ENCODE data around the gene PPP6R2.
"Not testable (repeated sequence)": the region's sequence is repeated elsewhere in the genome, so short reads cannot be mapped to it uniquely, and the experiment has no call there.

Gene PPP6R2

DNA sequence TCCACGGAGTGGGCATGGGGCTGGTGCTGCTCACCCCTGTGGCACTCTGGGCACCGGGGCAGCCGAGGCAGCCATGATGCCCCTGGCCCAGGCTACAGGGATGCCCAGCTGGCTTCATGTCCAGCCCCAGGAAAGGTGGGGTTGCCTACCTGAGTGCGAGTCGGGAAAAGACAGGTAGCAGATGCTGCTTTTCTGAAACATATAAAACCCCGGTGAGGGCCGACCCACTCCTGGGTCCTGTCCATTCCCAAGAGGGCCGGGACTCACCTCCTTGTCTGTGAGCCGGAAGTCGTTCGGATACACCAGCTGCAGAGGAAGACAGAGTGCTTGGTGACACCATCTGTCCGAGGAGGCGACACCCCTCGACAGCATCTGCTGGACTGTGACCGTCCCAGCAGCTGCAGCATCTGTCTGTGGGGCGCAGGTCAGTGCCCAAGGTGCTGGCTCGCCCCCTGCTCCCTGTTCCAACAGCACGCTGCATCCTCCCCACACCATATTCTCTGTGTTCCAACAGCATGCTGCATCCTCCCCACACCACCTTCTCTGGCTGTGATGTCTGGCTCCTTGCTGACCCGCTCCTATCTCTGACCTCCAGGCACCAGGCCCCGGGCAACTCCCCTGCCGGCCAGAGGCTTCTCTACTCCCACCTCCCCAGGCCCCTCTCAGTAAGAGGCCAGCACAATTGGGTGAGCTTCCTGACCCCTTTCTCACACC, 24.3 kb upstream of the PPP6R2 start:
- no peak for DNase-seq

DNA sequence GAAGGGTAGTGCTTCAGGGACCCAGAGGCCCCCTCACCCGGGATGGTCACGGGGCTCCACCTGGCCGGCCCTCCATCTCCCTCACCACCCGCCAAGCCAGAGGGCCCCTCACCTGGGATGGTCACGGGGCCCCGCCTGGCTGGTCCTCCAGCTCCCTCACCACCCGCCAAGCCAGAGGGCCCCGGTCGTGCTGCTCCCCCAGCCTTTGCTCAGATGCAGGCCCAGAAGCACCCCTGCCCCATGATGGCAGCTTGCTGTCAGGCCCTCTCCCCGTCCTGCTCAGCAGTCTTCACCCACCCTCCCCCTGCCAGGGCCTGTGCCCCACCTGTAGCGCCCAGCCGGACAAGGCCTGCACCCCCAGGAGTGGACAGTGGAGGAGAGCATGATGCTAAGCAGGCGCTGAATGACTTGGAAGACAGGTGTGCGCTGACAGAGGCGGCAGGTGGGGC, 23.6 kb upstream of the PPP6R2 start:
- no peak for DNase-seq

DNA sequence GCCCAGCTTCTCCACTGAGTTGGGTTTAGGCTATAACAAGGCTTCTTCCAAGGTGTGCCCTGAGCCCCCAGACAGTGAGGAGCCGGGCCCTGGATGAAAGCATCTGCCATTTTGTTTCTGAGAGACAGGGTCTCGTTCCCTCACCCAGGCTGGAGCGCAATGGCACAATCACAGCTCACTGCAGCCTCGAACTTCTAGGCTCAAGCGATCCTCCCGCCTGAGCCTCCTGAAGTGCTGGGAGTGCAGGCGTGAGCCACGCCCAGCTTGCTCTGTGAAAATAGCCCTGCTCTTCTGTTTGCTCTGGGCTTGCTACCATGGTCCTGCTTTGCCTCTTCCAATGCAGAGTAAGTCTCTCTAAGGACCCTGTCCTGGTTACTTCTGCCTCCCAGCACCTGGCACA, 23.0 kb upstream of the PPP6R2 start:
- DNase-seq: no peak

DNA sequence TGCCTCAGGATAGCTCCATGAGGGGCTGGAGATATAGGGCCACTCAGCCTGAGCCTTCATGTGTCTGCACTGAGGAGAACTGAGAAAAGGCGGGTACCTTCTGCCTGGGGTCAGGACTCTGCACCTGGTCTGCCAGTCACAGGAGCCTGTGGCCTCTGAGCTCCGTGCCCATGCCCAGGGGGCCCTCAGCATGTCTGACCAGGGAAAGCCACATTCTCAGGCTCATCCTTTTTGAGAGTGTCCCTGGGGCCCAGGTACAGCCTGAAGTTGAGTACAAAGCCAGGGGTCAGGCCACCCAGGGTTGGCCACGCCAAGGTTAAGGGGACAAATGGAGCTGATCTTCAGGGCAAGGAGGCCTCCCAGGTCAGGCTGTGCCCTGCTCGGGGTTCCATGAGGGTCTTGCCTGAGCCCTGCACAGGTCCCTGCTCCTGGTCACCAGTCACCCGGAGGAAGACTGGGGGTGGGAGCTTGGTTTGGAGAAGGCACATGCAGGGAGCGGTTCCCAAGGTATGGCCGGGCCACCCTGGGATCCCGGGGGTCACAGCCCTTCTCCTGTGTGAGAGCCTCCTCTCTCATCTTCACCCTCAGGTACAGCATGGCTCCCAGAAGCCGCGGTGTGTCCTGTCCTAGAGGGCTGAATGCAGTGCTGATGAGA, 22.3 kb upstream of the PPP6R2 start:
- DNase-seq: no peak

DNA sequence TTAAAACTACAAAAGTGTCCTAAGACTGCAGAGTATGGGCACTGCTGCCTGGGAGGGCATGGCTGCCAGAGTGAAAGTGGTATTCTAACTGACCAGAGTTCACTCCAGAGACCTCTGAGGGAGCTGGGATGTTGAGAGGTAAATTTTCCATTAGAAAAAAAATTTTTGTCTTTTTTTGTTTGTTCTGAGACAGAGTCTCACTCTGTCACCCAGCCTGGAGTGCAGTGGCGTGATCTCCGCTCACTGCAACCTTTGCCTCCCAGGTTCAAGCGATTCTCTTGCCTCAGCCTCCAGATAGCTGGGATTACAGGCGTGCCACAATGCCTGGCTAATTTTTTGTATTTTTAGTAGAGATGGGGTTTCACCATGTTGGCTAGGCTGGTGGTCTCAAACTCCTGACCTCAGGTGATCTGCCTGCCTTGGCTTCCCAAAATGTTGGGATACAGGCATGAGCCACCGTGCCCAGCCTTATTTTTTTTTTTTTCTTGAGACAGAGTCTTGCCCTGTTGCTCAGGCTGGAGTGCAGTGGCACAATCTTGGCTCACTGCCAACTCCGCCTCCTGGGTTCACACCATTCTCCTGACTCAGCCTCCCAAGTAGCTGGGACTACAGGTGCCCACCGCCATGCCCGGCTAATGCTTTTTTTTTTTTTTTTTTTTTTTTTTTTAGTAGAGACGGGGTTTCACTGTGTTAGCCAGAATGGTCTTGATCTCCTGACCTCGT, 20.6 kb upstream of the PPP6R2 start:
- not testable (repeated sequence) for DNase-seq

DNA sequence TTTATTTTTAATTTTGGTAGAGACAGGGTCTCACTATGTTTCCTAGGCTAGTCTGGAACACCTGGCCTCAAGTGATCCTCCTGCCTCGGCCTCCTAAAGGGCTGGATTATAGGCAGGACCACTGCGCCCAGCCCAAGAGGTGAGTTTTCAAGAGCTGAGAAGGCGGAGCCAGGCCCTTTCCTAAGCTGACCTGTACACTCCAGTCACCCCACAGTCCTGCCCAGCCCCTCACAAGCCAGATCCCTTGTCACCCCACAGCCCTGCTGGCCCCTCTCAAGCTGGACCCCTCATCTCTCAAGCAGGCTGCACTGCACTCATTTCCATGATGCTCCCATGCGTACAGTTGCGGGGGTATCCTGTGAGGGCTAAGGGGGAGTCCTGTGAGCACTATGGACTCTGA, 19.2 kb upstream of the PPP6R2 start:
- DNase-seq: no peak

DNA sequence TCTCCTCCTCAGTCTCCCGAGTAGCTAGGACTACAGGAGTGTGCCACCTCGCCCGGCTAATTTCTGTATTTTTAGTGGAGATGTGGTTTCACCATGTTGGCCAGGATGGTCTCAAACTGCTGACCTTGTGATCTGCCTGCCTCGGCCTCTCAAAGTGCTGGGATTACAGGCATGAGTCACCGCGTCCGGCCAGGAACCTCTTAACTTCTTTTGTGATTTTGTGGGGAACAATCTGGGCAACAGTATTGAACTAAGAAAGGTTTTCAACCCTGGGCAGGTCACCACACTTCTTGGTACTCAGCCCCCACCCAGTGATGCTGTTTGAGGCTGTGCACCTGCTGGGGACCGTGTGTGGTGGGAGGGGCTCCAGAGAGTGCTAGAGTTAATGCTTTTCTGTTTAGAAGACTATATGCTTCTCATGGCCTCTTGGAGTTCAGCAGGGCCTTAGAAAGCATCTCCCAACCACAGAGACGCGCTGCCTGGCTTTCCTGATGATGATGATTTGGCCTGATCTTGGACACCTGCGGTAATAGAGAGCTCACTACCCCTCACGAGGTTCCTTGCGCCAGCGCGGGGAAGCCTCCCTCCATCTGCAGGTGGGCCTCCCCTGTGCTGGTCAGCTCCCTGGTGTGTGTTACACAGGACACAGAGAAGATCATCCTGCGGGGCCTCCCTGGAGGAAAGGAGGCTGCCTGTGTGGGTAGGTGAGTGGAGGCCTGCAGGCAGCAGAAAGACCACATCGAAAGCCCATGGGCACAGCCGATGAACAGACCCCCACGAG, 17.5 kb upstream of the PPP6R2 start:
- no peak for DNase-seq

DNA sequence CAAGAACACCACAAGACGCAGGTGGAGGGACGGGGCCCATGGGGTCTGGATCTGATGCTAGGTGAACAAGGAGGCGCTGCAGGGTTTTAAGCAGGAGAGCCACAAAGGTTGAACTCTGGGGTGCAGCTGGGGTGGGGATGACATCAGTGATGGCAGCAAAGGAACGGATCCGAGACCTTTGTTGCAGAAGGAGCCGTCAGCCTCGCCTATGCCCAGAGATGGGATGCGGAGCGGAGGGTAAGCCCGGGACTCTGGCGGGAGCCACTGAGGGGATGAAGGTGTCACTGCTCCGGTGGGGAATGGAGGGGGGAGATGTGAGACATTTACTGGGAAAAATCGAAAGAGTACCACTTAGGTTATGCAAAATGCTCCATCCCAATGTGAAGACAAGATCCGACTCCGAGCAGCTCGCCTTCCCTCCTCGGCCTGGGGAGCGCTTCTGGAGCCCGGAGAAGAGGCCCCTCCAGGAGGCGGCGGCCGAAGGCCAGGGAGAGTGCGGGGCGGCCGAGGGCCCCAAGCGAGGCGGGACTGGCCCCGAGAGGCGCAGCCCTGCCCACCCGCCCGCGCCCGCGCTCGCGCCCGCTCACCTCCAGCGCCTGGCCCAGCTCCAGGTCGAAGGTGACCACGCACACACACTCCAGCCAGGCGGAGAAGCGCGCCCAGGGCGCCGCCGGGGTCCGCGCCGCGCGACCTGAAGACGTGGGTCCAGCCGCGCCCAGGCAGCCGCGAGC, 16.7 kb upstream of the PPP6R2 start:
- DNase-seq: no peak

DNA sequence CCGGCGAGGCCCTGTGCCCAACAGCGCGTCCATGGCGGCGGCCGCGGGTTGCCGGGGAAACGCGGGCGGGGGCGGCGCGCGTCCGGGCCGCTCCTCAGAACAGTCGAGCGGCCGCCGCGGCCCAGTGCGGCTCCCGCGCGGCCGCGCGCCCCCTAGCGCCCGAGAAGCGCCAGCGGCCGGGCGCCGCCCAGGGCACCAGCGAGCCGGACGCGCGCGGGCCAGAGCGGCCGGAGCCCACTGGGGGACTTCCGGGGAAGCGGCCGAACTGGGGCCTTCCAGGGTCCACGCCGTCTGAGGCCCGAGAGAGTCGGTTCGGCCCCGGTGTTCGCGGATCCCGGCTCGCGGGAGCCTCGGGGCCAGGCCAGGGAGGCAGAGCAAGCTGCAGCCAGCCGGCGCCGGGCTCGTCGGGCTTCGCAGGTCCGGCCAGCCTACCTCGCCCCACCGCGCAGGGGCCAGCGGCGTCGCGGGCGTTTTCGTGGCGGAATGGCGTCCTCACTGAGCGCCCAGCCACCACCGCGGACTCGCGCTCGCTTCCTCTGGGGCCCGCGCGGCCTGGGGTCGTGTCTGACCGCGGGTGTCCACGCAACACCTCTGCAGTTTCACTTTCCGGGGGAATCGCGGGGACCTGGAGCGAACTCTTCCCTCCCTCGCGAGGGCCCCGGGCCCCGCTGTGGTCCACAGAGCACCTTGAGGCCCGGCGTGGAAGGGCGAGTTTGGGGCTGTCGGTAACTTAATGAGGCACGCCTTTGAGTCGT, 16.0 kb upstream of the PPP6R2 start, which contains the start of gene DENND6B:
Gene DENND6B, minus strand, starts transcription at position 57 of the 755 bp plus-strand sequence. Its CDS starts 24 bp downstream, at position 33.
- peak; percentile 45 for DNase-seq

DNA sequence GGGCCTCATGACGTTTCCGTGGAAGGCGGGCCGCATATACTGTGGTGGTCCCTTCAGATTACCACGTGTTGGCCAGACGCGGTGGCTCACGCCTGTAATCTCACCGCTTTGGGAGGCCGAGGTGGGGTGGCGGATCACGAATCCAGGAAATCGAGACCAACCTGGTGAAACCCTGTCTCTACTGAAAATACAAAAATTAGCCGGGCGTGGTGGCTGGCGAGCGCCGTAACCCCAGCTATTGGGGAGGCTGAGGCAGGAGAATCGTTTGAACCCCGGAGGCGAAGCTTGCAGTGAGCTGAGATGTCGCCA, 15.5 kb upstream of the PPP6R2 start:
- DNase-seq: no peak

DNA sequence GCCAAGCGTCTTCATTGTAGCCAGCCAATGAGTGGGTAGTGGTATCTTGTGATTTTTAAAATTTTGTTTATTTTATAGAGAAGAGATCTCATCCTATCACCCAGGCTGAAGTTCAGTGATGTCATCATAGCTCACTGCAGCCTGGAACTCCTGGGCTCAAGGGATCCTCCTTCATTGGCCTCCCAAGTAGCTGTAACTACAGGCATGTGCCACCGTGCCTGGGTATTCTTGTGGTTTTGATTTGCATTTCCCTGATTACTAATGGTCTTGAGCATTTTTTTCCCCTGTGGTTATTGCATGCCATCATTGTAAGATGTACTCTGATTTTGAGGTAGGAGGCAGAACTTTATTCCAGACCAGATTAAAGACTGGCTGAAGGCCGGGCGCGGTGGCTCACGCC, 13.9 kb upstream of the PPP6R2 start:
- DNase-seq: no peak

DNA sequence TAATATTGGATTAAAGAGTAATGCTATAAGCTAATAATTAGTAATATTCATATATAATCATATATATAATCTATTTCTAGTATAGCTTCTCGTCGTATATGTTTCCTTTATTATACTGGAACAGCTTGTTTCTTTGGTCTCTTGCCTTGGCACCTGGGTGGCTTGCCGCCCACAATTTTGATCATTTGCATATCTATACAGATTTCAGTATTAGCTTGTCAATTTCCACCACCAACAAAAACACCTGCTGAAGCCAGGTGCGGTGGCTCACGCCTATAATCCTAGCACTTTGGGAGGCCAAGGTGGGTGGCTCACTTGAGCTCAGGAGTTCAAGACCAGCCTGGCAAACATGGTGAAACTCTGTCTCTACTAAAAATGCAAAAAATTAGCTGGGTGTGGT, 8.7 kb upstream of the PPP6R2 start:
- DNase-seq: not testable (repeated sequence)

DNA sequence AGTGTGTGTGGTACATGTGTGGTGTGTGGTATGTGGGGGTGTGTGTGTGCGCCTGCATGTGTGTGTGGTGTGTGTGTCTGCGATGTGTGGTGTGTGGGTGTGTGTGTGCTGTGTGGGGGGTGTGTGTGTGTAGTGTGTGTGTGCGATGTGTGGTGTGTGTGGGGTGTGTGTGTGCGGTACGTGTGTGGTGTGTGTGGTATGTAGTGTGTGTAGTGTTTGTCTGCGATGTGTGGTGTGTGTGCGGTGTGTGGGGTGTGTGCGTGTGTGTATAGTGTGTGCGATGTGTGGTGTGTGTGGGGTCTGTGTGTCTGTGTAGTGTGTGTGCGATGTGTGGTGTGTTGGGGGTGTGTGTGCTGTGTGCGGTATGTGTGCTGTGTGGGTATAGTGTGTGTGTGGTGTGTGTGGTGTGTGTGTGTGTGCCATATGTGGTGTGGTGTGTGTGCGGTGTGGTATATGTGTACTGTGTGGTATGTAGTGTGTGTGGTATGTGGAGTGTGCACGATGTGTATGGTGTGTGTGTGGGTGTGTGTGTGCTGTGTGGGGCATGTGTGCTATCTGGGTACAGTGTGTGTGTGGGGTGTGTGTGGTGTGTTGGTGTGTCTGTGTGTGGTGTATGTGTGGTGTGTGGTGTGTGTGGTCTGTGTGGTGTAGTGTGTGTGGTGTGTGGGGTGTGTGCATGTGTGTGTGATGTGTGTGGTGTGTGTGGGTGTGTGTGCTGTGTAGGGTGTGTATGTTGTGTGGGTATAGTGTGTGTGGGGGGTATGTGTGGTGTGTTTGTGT, 5.7 kb upstream of the PPP6R2 start:
- no peak for DNase-seq

DNA sequence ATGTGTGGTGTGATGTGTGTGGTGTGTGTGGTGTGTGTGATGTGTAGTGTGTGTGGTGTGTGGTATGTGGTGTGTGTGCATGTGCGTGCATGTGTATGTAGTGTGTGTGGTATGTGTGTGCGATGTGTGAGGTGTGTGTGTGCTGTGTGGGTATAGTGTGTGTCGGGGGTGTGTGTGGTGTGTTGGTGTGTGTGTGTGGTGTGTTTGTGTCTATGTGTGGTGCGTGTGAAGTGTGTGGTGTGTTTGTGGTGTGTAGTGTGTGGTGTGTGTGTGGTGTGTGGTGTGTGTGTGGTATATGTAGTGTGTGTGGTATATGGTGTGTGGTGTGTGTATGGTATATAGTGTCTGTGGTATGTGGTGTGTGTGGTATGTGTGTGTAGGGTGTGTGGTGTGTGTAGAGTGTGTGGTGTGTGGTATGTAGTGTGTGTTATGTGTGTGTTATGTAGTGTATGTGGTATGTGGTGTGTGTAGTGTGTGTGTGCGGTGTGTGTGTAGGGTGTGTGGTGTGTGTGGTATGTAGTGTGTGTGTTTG, 5.0 kb upstream of the PPP6R2 start:
- no peak for DNase-seq

DNA sequence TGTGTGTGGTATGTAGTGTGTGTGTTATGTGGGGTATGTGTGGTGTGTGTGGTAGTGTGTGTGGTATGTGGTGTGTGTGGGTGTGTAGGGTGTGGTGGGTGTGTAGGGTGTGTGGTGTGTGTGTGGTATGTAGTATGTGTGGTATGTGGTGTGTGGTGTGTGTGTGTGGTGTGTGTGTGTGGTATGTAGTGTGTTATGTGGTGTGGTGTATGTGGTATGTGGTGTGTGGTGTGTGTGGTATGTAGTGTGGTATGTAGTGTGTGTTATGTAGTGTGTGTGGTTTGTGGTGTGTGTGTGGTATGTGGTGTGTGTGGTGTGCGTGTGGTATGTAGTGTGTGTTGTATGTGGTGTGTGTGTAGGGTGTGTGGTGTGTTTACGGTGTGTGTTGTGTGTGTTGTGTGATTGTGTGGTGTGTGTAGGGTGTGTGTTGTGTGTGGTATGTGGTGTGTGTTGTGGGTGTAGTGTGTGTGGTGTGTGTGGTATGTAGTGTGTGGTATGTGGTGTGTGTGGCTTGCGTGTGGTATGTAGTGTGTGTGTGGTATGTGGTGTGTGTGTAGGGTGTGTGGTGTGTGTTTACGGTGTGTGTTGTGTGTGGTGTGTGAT, 4.2 kb upstream of the PPP6R2 start:
- no peak for DNase-seq

DNA sequence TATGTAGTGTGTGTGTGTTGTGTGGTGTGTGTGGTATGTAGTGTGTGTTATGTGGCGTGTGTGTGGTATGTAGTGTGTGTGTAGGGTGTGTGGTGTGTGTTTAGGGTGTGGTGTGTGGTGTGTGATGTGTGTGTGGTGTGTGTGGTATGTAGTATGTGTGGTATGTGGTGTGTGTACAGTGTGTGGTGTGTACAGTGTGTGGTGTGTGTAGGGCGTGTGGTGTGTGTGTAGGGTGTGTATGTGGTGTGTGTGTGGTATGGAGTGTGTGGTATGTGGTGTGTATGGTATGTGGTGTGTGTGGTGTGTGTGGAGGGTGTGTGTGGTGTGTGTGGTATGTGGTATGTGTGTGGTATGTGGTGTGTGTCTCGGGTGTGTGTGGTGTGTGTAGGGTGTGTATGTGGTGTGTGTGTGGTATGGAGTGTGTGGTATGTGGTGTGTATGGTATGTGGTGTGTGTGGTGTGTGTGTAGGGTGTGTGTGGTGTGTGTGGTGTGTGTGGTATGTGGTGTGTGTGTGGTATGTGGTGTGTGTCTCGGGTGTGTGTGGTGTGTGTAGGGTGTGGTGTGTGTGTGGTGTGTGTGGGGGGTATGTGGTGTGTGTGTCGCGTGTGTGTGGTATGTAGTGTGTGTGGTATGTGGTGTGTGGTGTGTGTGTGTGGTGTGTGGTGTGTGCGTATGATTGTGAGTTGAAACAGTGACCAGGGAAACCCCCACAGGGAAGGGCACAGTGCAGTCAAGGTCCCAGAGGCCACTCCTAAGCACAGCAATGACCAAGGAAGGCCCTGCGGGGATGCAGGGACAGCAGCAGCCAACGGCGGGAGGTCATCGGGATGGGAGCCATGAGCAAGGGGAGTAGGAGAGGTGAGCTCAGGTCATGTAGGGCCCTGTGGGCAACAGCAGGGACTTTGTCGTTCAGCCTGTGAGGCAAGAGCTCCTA, 2.9 kb upstream of the PPP6R2 start:
- no peak for DNase-seq

DNA sequence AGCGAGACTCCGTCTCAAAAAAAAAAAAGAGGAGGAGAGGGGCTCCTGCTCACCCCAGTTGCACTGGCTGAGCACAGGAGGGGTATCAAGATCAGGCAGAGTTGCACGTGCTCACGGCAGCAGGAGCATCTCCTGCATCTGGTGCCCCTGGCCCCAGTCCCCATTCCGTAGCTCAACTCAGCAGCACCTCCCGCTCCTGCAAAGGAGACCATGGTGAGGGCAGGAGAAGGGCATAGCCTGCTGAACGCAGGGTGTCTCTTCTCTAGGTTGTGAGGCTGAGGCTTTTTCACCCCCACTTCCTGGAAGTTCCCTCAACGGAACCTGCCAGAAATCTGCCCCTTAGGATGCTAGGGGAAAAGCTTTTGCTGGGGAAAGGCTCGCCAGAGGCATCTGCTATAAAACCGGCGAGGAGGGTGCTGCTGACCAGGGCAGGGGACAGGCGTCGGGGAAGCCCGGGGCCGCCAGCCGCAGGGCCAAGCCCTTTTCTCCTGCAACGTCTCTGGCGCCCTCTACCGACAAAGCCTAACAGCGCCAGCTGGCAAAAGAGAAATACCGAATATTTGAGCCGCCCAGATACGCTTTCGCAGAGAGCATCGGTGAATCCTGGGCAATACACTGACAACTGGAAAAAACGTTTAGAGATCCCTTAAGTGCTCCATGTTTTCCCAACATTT, 1.0 kb upstream of the PPP6R2 start:
- peak; percentile 76 for DNase-seq

DNA sequence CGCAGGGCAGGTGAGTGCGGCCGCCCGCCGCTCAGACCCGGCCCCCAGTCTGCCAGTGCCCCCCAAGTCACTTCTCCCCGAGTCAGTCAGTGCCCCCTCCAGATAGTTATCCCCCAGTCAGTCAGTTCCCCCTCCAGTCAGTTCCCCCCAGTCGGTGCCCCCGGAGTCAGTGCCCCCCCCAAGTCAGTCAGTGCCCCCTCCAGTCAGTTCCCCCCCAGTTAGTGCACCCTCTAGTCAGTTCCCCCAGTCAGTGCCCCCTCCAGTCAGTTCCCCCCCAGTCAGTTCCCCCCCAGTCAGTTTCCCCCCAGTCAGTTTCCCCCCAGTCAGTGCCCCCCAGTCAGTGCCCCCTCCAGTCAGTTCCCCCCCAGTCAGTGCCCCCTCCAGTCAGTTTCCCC, 411 bp downstream of the PPP6R2 start:
- no peak for DNase-seq

DNA sequence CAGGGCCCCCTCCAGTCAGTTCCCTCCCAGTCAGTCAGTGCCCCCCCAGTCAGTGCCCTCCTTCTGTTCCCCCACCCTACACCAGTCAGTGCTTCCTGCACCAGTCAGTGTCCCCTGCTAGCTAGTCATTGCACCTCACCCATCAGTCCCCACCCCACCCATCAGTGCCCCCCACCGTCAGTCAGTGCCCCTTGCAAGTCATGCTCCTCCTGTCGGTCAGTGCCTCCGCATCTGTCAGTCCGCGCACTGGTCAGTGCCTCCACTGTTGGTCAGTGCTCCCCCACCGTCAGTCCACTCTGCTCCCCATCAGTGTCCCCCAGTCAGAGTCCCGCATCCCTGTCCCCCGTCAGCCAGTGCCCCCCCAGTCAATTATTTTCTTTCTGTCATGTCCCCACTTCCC, 3.3 kb downstream of the PPP6R2 start:
- no peak for DNase-seq

Data from NCI-H2107 (cell line).